ENCODE data around the gene ESYT1.
"Not testable (repeated sequence)": the region's sequence is repeated elsewhere in the genome, so short reads cannot be mapped to it uniquely, and the experiment has no call there.

ESYT1 gene

GRCh38 chr12:56154246-56154771, 26.2 kb downstream of the ESYT1 start:
- DNase-seq (ENCODE audit: low read depth in 3 of 3), result no peak

GRCh38 chr12:56154818-56155217, 26.8 kb downstream of the ESYT1 start:
- DNase-seq (ENCODE audit: low read depth in 3 of 3), result no peak

GRCh38 chr12:56155256-56155845, 27.3 kb downstream of the ESYT1 start:
- no peak for DNase-seq (ENCODE audit: low read depth in 3 of 3)

GRCh38 chr12:56156464-56157200, 28.6 kb downstream of the ESYT1 start:
- DNase-seq (ENCODE audit: low read depth in 3 of 3), result not testable (repeated sequence)

- DNase-seq (ENCODE audit: low read depth in 3 of 3), result peak; percentile 27 to 49 (median 39)
Observed at GRCh38 chr12:56157201-56158028, 29.3 kb downstream of the ESYT1 start.

GRCh38 chr12:56158029-56158925, 30.2 kb downstream of the ESYT1 start, which contains the start of gene MYL6:
TSS of gene MYL6 (plus strand) at chr12:56158359. CDS start at chr12:56158402, 43 bp downstream.
- peak; percentile 87 to 95 (median 88) for DNase-seq (ENCODE audit: low read depth in 3 of 3)

- no peak for DNase-seq (ENCODE audit: low read depth in 3 of 3)
Observed at GRCh38 chr12:56158926-56159461, 30.9 kb downstream of the ESYT1 start.

GRCh38 chr12:56159482-56160192, 31.6 kb downstream of the ESYT1 start:
- DNase-seq (ENCODE audit: low read depth in 3 of 3), result no peak

- peak in 2 of 3 donors; percentile 37 to 40 for DNase-seq (ENCODE audit: low read depth in 3 of 3)
Observed at GRCh38 chr12:56160193-56160763, 32.2 kb downstream of the ESYT1 start.

- DNase-seq (ENCODE audit: low read depth in 3 of 3), result no peak
Observed at GRCh38 chr12:56160894-56161689, 33.0 kb downstream of the ESYT1 start.

GRCh38 chr12:56161690-56162351, 33.8 kb downstream of the ESYT1 start:
- no peak for DNase-seq (ENCODE audit: low read depth in 3 of 3)

- DNase-seq (ENCODE audit: low read depth in 3 of 3), result no peak
Observed at GRCh38 chr12:56162468-56163290, 34.6 kb downstream of the ESYT1 start.

GRCh38 chr12:56163533-56164344, 35.7 kb downstream of the ESYT1 start:
- DNase-seq (ENCODE audit: low read depth in 3 of 3), result no peak

GRCh38 chr12:56164345-56164729, 36.3 kb downstream of the ESYT1 start:
- no peak for DNase-seq (ENCODE audit: low read depth in 3 of 3)

- DNase-seq (ENCODE audit: low read depth in 3 of 3), result no peak
Observed at GRCh38 chr12:56165369-56165768, 37.3 kb downstream of the ESYT1 start.

GRCh38 chr12:56169229-56169759, 41.2 kb downstream of the ESYT1 start:
- DNase-seq (ENCODE audit: low read depth in 3 of 3), result no peak
